ENCODE data around the gene ABHD8.
A peak's percentile ranks its signal among the peaks of the same experiment; 100 is the strongest.

Gene ABHD8

DNA sequence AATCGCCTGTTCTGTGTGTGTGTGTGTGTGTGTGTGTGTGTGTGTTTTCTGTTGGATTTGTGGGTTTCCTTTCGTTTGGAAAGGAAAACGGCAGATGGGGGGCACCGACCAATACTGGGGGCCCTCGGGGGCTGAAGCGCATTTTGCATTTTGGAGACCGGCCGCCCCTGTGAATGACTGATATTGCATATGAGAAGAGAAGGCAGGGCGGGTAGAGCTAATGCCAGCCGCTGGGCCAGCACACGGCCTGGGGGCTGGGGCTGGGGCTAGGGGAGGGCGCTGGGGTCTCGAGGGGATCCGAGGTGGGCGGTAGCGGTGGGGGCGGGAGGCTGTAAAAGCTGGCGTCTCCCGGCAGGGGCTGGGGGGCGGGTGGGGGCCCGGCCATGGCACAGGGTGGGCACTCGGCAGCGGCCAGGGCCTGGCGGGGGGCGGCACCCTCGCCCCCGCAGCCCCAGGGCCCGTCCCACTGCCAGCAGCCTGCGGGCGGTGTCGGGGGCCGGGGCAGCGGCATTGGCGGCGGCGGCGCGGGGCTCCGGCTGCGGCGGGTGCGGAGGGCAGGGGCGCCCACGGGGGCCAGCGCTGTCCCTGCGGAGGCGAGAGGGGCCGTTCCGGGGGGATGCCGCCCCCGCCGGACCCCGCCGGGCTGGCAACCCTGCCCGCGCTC, 20.2 kb upstream of the ABHD8 start:
- no peak for DNase-seq

DNA sequence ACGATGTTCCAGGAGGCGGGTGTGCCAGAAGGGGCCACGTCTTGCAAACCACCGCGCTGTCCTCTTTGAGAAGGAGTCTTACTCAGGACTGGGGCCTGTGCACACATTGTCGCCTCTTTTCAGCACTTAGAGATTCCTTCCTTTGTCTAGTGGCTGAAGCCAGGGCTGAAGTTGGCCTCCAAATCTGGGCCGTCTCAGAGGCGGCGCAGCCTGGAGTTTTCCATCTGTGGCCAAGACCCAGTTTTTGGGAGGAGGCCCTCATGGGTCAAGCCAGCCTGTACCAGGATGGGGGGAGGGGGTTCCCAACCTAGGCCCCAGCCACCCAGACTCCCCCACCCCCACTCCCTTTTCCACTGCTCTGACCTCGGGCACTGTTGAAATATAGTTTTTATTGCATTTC, 19.6 kb upstream of the ABHD8 start:
- DNase-seq, result peak in 34 of 56 donors; percentile 6 to 74 (median 34)

DNA sequence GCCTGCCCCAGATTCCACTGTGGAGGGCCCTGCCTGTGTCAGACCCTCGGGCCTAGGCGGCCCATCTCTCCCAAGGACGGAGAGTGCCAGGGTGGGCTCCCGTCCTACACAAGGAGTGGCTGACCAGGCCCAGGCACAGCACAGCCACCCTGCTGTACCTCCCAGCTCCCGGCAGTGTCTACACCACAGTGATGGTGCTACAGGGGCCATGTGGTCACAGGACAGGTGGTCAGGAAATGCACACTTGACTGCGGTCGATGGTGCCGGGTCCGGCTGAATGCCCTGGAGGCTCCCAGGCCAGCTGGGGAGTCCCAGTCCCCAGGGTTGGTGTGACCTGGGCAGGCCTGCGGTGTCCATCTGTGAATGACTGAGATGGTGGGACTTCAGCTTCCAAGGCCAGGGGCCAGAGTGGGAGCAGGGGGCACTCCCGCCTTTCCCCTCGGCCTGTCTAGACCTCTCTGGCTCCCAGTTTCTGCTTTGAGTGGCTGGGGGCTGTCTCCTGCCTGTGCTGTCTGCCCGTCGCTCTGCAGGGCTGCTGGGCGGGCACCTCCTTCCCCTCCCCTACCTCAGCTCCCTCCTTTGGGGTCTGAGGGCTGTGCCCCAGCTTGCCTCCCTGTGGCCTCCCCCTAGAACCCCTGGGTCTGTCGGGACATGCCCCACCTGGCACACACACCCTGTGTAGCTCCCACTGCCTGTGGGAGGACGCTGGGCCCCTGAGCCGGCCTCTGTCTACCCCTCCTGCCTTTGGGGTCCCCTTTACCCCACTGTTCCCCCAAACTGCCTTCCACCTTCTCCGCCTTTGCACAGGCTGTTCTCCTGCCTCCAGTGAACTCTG, 18.6 kb upstream of the ABHD8 start:
- no peak for DNase-seq

DNA sequence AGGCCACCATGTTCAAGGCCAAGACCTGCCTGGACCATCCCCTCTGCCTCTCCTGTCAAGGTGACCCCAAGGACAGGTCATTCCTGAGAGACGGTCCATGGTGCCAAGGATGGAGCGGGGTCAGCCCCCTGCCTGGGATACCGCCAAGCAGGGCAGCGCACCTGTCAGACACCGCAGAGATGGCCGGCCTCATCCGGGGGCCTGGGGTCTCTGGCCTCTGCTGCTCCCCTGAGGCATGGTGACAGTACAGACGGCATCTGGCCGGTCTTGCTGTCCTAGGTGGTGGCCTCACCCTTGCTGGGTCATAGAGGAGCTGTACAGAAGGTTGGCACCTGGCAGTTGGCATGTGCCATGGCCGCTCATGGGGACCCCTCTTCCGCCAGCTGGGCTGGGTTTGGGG, 17.2 kb upstream of the ABHD8 start:
- DNase-seq, result no peak

DNA sequence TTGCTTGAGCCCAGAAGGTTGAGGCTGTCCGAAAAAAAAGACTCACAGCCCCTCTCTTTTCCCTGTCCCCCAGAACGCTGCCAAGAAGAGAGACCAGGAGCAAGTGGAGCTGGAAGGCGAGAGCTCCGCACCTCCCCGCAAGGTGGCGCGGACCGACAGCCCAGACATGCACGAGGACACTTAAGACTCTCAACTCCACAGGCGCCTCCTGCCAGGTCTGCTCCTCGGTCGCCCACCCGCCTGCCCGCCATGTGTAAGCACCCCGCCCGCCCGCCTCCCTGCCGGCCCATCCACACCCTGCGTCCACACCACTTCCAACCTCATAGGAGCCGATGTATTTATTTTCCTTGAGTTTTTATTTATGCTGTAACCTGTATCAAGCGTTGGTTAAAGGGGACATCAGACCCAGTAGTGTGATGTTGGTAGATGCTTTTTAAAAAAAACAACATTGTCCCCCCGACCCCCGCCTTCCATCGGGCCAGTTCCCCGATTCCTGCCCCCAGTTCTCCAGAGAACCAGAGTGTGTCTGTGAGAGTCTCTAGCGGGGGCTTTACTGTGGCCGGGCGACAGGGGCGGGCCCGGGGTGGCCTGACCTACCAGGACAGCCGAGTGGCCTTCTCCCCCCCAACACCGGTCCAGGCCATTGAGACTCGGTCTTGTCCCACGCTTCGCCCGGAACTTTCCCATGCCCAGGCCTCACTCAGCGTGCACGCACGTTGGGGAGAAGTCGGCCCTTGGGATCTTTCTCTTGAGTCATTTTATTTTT, 16.4 kb upstream of the ABHD8 start:
- no peak for DNase-seq

DNA sequence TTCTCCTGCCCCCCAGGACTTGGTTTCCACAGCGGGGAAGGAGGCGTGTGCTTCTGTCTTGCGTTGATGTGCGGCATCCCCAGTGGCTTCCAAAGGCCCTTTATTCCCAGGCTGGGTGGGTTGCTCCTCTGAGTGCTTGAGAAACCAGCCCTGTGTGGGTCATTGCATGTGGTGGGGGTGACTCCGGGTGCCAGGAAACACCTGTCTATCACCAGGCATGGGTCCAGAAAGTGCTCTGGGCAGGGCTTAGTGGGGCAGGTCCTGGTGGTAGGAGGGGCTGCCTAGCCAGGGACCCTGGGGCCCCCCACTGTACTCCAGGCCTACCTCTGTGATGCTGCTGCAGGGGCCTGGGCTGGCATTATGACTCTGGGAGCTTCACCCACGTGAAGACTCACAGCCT, 15.7 kb upstream of the ABHD8 start:
- no peak for DNase-seq

DNA sequence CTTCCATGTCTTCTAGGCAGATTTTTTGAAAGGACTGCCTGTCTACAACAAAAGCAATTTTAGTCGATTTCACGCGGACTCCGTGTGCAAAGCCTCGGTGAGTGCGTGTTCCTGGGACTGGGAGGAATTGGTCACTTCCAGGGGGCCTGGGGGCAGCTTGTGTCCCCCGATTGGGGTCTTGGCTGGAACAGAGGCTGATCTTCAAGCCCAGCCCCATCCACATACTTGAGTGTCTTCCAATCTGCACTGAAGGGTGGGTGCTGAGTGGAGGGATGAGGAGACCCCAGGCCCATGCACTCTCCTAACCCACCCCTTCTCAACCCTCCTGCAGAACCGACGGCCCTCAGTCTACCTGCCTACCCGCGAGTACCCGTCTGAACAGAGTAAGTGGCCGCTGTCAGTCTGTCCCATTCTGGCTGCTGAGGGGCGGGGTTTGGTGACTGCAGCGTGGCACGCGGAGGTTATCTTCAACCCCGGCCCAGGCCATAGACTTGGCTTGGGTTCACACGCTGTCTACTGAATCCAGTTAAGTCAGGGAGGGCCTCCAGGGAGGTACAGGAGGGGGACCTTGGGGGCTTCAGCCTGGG, 10.9 kb upstream of the ABHD8 start:
- DNase-seq, result no peak

DNA sequence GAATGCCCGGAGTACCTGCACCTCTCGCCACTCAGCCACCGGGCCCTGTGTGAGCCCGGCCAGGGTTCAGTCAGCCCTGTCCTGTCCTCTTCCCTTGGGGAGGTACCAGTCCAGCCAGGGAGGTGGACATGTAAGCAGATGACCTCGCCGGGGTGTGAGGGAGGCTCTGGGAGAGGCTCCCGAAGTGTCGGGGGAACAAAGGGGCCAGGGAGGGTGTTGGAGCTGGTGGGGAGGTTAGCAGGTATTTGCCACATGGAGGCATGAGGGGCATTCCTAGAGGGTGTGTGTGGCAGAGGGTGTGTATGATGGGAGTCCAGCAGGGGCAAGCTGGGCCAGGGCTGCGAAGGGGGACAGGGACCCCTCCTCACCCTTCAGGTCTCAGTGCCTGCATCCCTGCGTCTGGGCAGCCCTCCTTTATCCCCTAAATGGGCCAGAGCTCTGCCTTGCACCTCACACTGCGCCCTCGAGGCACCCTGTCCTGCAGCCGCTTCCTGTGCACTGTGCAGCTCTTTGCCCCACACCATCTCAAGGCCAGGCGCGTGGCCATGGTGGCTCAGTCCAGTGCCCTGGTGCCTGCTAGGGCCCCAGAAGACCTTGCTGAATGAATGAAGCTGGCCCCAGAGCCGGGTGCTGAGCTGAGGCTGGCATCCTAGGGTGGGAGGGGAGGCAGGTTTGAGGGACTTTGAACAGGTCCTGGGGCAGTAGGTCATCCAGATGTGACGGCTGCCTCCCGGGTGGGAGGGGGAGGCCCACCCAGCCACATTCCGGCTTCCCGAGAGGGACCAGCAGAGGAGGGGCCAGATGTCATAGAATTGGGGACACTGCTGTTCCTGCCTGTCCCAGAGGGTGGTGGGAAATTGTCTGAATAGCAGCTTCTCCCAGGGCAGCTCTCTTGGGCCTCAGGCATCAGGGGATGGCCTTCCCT, 9.2 kb upstream of the ABHD8 start:
- DNase-seq, result no peak

DNA sequence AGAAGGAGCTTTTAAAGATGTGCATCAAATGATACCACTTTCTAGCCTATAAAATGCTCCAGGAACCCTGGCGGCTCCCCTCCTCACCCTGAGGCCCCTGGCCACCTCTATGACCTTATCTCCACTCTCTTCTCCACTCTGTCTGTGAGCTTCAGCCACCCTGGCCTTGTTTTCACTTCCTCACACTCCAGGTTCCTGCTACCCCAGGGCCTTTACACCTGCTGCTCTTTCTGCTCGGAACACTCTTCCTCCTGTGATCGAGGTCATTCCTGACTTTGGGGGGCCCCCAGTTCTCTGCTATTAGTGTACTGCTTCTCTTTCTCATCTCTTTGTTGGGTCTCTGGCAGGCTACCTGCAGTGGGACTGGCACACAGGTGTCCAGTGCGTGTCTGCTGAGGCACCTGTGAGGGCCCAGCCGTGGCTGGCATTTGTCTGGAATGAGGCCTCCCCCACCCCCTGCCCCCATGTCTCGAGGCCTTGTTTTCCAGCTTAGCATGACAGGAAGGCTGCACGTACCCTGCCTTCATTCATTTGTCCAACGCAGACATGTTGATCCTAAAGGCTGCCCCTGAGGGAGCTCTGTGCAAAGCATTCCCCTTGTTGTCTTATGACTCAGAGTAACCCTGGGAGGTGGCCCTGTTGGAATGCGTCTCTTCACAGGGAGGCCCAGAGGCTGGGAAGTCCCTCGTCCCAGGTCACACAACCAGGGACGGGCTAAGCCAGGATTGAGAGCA, 8.4 kb upstream of the ABHD8 start:
- DNase-seq, result no peak

DNA sequence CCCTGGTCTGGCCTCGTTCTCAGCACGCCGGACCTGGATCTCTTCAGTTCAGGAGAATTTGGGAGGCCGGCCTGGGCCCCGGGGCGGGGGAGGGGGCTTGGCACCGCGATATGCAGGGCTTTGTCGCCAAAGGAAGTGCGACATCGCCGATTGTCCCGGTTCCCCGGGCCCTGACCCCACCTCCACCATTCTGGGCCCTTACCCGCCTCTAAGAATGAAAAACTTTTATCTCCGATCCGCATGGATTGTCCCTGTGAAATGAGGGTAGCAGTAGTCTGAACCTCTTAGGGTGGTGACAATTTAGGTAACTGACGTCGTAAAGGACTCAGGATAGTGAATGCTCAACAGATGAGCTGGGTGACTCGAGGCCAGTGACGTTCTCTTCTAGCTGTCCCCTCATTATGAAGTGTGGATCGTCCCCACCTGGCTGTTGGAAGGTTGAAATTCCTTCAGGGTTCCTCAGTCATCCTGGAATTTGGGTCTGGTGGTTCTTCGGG, 6.8 kb upstream of the ABHD8 start:
- DNase-seq, result peak in 3 of 56 donors; percentile 32 to 48 (median 43)

DNA sequence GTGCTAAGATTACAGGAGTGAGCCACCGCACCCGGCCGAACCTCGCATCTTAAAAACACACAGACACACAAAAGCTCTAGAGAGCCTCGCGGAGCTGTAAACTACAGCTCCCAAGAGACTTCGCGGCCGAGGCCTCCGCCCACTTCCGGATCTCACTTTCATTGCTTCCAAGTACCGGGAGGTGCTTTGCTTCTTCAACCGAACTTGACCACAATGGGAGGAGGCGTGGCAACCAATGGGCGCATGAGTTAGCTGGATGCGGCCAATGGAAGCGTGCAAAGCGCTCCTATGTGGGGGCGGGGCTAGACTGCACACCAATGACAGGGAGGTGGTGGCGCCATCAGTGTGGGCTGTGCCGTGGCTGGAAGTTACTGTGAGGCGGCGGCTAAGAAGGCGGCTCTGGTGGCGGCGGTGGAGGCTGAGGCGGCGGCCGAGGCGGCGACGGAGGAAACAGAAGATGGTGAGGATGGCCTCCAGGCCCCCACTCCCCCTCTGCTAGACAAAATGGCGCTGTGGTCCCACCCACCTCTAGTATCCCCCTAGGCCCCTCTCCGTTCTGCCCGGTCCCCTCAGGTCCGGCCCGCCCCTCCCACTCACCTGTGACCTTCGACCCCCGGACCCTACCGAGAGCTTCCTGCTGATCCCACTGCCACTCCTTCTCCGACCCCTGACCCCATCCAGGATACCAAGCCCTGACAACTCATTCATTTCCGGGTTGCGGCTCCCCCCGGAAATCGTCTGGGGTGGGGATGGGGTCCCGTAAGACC, 6.2 kb upstream of the ABHD8 start, which contains the start of gene DDA1:
TSS of gene DDA1 (plus strand) at position 366 of the 767 bp plus-strand sequence. CDS start at position 458, 92 bp downstream.
- peak; percentile 68 to 100 (median 98) for DNase-seq

DNA sequence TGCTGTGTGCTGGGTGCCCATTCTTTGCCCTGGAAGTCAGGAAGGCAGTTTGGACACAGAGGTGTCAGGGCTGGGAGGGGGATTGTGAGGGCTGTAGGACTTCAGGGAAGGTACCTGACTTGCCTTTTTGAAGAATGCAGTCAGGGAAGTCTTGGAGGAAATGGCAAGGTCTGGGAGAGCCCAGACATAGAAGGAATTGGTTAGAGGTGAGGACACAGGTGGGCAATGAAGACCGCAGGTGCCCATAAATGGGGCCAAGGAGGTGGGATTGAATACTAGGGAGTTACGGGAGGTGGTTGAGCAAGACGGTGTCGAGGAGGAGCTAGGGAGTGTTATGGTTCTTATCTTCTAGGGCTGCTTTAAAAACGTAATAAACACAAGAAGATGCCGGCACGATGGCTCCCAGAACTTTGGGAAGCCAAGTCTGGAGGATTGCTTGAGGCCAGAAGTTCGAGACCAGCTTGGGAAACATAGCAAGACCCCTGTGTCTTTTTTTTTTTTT, 4.7 kb upstream of the ABHD8 start:
- no peak for DNase-seq

DNA sequence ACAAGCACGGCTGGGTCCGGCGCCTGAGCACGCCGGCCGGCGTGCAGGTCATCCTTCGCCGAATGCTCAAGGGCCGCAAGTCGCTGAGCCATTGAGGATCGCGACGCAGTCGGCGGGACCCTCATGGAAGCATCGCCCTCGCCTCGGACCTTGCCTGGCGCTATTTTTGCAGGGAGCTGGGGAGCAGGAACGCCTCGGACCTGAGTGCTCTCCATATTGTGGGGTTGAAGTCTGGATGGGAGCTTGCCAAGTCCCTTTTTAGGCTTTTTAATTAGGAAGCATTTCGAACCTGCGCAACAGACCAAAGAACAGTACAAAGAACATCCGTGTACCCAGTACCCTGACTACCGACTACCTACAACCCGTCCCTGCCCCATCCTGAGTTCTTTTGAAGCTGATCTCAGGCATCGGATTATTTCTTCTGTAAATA, 3.1 kb upstream of the ABHD8 start:
- DNase-seq, result peak in 1 of 56 donors; percentile 32

DNA sequence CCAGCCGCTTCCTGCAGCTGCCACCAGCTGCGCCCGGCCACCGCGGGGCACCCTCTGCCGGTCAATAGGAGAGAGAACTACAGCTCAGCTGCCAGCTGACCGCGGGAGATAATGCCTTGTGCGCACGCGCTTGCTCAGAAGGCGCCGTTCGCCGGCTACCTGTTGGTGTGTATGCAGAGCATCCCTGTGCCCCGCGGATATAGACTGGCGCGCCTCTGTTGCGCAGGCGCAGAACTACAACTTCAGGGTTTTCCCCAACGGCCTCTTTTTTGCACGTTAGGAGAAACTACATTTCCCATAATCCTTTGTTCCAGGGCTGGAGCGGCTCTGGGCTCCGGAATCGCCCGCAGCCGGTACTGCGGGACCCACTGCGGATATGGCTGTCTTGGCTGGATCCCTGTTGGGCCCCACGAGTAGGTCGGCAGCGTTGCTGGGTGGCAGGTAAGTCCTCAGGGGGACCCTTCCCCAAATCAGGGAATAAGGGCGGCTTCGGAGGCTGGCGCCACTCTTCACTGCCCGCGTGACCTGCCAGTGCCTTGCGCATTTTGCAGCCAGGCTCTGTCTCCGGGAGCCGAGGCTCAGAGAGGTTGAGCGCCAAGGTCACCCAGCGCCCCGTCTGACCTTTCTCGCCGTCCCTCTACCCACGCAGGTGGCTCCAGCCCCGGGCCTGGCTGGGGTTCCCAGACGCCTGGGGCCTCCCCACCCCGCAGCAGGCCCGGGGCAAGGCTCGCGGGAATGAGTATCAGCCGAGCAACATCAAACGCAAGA, 2.5 kb upstream of the ABHD8 start, which contains the start of gene MRPL34:
TSS of gene MRPL34 (plus strand) at position 356 of the 768 bp plus-strand sequence. CDS start at position 377, 21 bp downstream.
- DNase-seq, result peak; percentile 60 to 100 (median 94)

DNA sequence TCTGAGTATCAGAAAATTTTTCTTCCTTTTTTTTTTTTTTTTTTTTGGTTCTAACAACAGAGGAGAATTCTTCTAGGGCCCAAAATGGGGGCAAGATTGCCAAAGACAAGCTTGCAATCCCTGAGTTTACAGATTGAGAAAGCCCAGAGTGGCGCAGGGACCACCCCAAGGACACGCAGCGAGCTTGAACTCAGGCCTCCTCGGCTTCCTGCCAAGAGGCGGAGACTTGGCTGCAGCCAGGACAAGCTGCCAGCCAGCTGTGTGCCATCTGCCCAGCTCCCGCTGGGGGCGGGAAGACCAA, 1.9 kb upstream of the ABHD8 start:
- DNase-seq, result no peak

DNA sequence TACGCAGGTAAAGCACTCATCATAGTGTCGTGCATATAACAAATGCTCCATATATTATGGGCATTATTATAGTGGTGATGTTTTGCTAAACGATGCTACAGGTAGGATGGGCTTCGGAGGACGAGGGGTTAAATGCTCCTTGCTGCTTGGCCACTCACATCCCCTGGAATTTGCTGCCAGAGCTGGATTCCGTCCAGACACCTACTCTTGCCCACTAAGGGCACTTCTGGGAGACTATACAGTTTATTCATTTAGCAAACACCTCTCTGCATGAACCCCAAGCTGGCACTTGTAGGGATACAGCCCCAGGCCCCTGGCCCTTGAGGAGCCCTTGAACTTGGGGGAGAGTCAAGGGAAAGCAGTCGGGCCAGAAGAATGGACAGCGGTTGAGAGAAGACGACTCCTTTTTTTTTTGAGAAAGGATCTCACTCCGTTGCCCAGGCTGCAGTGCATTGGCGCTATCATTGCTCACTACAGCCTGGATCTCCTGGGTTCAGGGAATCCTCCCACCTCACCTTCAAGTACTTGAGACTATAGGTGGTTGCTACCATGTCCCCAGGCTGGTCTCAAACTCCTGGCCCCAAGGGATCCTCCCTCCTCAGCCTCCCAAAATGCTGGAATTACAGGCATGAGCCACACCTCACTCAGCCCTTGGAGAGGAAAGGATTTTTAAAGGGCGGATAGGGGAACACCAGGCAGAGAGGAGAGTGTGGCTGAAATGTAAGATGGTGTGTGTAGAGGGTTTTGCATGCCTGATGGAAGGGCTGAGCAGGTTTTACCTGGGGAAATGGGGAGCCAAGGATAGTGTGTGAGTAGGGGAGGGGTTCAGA, 1.4 kb upstream of the ABHD8 start:
- peak in 1 of 56 donors; percentile 19 for DNase-seq

DNA sequence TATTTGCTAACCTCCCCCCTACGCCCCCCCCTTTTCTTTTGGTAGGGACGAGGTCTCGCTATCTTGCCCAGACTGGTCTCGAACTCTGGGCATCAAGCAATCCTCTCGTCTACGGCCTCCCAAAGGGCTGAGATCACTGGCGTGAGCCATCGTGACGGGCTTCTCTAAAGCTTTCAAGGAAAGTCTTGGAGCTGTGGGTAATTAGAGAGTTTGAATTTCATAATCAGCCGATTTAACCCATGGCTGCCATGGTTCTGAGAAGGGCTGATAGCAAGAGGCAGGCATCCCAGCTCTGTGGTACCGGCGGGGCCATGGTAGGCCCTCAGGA, 679 bp upstream of the ABHD8 start:
- peak in 1 of 56 donors; percentile 3 for DNase-seq

All from amygdala (tissue), 56 donors.